Fibroblast of the aortic adventitia (primary cell): ENCODE measurements around the gene DNAH11. TPM values are rescaled to one million over a fixed set of nuclear protein-coding genes. Genes with fewer than 3 reads are reported as not detected.

Experiments
- DNase-seq: peaks from one replicate; pipeline ENCODE4 v3.0.0-alpha.2; 2010; ENCODE audit warnings: low read depth
- H3K4me3 ChIP-seq: 2 replicates; pipeline ENCODE4 v1.5.1; 2011; ENCODE audit warnings: low read depth, mild to moderate bottlenecking, control low read depth, low read length, moderate library complexity
- total RNA-seq: library from RNA; depleted of rRNA; stranded (reverse); fragments of >200 nt; gene quantifications from 2 replicates; pipeline ENCODE4 v1.2.3, GENCODE V29; 2012; ENCODE audit warnings: low replicate concordance
- TF ChIP-seq, protein P1 (sequence below): IDR thresholded peaks from 2 replicates; pipeline ENCODE4 v1.5.1; 2011; ENCODE audit warnings: mild to moderate bottlenecking, low read length, control low read depth, inconsistent platforms; ENCODE audit not compliant: insufficient read depth

The DNAH11 gene
- total RNA-seq, 1 donor, result 2.7 TPM

DNA sequence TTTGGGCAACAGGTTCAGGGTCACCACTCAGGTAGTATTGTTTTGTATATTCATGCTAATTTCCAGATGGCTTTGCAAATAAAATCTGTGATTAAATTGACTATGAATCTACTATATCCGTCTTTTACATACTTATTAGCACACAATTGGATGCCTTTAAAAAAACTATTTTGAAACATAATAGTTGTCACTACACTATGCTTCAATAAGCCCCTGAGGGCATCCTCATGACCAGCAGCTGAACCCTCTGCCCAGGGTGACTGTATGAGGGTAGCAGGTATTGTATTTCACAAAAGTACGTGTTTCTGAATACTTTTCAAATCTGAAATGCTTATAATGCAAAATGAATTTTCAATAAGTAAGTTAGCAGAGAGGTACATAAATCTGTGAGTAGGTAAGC is 97.3 kb downstream of the DNAH11 start:
- no peak for DNase-seq
- H3K4me3 ChIP-seq, result no peak overlapping the region
- TF ChIP-seq, protein P1, sequence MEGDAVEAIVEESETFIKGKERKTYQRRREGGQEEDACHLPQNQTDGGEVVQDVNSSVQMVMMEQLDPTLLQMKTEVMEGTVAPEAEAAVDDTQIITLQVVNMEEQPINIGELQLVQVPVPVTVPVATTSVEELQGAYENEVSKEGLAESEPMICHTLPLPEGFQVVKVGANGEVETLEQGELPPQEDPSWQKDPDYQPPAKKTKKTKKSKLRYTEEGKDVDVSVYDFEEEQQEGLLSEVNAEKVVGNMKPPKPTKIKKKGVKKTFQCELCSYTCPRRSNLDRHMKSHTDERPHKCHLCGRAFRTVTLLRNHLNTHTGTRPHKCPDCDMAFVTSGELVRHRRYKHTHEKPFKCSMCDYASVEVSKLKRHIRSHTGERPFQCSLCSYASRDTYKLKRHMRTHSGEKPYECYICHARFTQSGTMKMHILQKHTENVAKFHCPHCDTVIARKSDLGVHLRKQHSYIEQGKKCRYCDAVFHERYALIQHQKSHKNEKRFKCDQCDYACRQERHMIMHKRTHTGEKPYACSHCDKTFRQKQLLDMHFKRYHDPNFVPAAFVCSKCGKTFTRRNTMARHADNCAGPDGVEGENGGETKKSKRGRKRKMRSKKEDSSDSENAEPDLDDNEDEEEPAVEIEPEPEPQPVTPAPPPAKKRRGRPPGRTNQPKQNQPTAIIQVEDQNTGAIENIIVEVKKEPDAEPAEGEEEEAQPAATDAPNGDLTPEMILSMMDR, result no peak

DNA sequence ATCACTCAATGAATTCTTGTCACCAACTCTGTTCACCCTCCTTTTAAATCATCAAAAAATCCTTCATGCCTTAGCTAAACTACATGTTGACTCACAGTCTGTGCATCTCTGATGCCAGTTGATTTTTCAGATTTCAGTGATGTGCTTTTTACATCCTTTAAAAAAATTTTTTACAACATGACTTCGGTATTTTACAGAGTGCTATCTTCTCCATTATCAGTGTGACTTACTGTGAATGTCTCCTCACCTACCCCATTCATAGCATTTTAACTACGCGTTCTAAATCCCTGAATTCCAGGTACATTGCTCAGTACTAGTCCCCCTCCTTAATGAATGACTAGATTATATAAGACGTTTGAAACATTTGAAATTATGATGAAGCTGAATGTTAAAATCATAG is 98.7 kb downstream of the DNAH11 start:
- DNase-seq, result no peak
- H3K4me3 ChIP-seq, result no peak overlapping the region
- TF ChIP-seq, protein P1, result no peak

DNA sequence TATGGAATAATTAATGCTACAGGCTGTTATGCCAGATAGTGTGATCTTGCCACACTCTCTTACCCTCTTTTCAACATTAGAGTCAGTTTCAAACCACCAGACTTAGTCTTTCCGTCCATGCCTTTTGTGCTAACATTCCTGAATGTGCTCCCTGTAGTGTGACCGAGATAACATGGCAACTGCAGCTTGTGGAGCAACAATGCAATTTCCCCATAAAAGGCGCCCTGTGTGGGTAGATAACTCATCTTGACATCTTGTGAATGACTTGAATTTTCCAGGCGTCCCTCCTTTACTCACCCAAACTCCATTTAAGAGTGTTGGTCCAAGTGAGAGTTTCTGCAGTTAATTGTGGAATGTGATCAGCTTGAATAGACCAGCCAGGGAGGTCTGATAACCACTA is 99.6 kb downstream of the DNAH11 start:
- DNase-seq, result peak; percentile 13
- no peak overlapping the region for H3K4me3 ChIP-seq
- TF ChIP-seq, protein P1, result no peak

DNA sequence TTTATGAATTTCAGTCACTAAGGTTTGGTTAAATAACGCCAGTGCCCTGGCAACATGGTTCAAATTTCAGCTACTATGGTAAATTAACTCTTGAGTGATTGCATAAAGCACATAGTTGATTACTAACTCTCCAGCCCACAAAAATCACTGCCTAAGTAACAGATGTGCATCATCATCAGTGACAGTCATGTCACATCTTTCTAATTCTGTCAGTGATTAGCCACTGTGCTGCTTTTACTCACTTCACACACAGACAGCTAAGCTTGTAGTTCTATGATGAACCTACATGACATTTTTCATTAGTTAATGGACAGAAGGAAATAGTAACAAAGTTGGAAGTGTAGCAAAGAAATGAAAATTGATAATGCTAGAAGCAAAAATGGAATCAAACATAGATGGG is 108.9 kb downstream of the DNAH11 start:
- no peak for DNase-seq
- TF ChIP-seq, protein P1, result no peak
- H3K4me3 ChIP-seq, result no peak overlapping the region

DNA sequence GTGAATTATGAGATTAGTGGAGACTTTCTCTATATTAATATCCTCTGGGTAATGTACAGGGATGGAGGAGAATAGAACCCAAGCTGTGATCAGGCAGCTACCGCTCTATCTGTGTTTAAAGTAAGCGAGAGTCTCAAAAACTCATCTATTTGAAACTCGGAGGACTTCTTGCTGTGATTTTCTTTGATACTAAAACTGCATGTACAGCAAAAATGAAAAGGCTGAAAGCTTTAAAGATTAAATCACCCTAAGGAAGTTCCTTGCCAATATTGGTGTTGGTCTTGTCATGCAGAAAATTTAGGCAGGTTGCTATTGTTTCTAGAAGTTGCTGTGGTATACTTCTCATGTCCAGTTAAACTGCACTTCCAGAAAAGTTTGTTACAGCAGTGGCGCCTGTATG is 110.8 kb downstream of the DNAH11 start:
- H3K4me3 ChIP-seq, result no peak overlapping the region
- DNase-seq, result no peak
- TF ChIP-seq, protein P1, result no peak

DNA sequence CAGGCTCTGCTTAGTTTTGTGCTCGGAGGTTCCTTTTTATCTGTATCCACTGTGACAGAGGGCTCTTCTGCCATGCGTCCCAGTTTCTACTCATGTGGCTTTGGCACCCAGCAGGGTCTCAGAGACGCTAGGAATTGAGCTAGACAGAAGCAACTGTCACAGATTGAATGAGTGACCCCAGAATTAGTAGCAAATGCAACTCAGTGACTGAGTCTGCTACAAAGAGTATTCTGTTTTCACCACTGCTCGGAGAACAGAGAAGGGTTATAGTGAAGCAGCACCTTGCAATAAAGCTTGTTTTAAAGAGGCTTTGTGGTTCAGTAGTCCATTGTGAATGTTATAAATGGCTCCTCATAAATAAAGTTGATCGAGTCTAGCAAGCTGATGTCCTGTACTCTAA is 113.2 kb downstream of the DNAH11 start:
- no peak overlapping the region for H3K4me3 ChIP-seq
- TF ChIP-seq, protein P1, result no peak
- DNase-seq, result no peak

DNA sequence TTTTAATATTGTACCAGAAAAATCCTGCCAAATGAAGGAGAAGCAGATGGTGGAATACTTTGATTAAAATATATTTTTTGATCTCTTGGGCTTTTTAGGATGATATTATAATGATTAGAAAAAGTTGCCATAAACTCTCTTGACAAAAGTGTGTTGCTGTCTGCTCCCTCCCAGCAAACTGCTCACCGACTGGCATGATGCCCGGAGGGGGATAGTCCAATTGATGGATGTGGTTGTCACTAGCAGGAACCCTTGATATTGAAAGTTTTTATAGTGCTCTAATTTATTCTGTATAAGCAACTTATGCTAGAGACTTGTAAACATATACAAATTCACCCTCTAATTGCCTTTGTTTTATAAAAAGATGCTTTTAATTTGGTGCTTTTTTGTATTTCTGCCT is 114.0 kb downstream of the DNAH11 start:
- TF ChIP-seq, protein P1, result no peak
- no peak overlapping the region for H3K4me3 ChIP-seq
- DNase-seq, result no peak
